Measurements from ENCODE around the gene NPAS1. TPM values are rescaled to one million over a fixed set of nuclear protein-coding genes. Genes with fewer than 3 reads are reported as not detected.

NPAS1 gene
- total and polyA plus RNA-seq, 2 of the 13 experiments (the other 11 are each of a cell fraction or from before 2014, with no cell fraction given): 0.35 to 2.9 TPM

- Histone ChIP-seq H3K4me1 (ENCODE audit: insufficient read depth, low read length) (peaks cover 38% of the 10 kb centered on the region), H3K4me2 (ENCODE audit: low read depth, low read length) (no peak overlapping the region), H3K9ac (ENCODE audit: insufficient read depth, low read depth, low read length) (no peak overlapping the region), H3K79me2 (ENCODE audit: insufficient read depth, low read length) (peaks cover 15% of the 10 kb centered on the region), H3K4me3 (replicated peaks in 1 of 3; ENCODE audit: insufficient read depth in 1 of 3, low read depth in 2 of 3, low read length in 3 of 3) (no peak overlapping the region), H2AFZ (ENCODE audit: low read length) (no peak overlapping the region), H3K27me3 (ENCODE audit: control insufficient read depth in 1 of 2, insufficient read depth in 2 of 2, low read length in 2 of 2) (no peaks in the 10 kb centered on the region), H4K20me1 (ENCODE audit: insufficient read depth, low read length) (no peaks in the 10 kb centered on the region), H3K9me3 (ENCODE audit: low read length) (no peaks in the 10 kb centered on the region), H3K27ac (ENCODE audit: extremely low read length, insufficient read depth, low read length) (no peak overlapping the region), H3K36me3 (replicated peaks in 1 of 2; ENCODE audit: control insufficient read depth in 1 of 2, insufficient read depth in 2 of 2, low read length in 2 of 2) (peaks cover 14 to 45% of the 10 kb centered on the region in 2 experiments)
- FAIRE-seq: no peak
- WGBS (ENCODE audit: low lambda C conversion rate): 97% methylated on average over 7 of the region's 7 CpGs
- ChIA-PET CTCF (ENCODE audit: low intra/inter-chr PET ratio, low total read pairs) (no interaction called here), POLR2A (interaction anchor here (1.0 kb wide), 1 partner anchor 111 kb away, joined by 4 read pairs; the partner anchor contains the start of gene ARHGAP35)
- in situ Hi-C loops (cut with HindIII; ENCODE audit: extremely low pct_ligation_motif_present, low pct_unique_long_range_greater_than_20kb) (no loop called here), intact Hi-C loops (cut with micrococcal nuclease; ENCODE audit: unreplicated experiment) (no loop called here)
- ATAC-seq: no peak
- DNase-seq (ENCODE audit: low spot score): no peak
- BruUV-seq (replicated peaks): no TSS peak
- TF ChIP-seq RFX5 (IDR thresholded peaks at IDR 0.05; ENCODE audit: low read depth, low read length) (no peak), ZNF350 (CRISPR knock-in tag; IDR thresholded peaks at IDR 0.05; ENCODE audit: borderline replicate concordance, low read depth) (no peak), AHDC1 (CRISPR knock-in tag; IDR thresholded peaks at IDR 0.05; ENCODE audit: borderline replicate concordance) (no peak), ZNF589 (CRISPR knock-in tag; conservative IDR thresholded peaks at IDR 0.05) (no peak), ZNF879 (CRISPR knock-in tag; IDR thresholded peaks at IDR 0.05) (no peak), ZFP36 (IDR thresholded peaks at IDR 0.05; ENCODE audit: borderline replicate concordance, low read depth, low read length, partially characterized antibody) (no peak), REPIN1 (CRISPR knock-in tag; IDR thresholded peaks at IDR 0.05; ENCODE audit: borderline replicate concordance, low read depth) (no peak), ATRX (CRISPR knock-in tag; IDR thresholded peaks at IDR 0.05; ENCODE audit: borderline replicate concordance) (no peak), ZNF451 (CRISPR knock-in tag; IDR thresholded peaks at IDR 0.05) (no peak), MTF1 (CRISPR knock-in tag; IDR thresholded peaks at IDR 0.05) (no peak), ARID3A (IDR thresholded peaks at IDR 0.05; ENCODE audit: low read depth, low read length) (no peak)
- TF ChIP-seq, protein P1, sequence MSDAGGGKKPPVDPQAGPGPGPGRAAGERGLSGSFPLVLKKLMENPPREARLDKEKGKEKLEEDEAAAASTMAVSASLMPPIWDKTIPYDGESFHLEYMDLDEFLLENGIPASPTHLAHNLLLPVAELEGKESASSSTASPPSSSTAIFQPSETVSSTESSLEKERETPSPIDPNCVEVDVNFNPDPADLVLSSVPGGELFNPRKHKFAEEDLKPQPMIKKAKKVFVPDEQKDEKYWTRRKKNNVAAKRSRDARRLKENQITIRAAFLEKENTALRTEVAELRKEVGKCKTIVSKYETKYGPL (CRISPR knock-in tag; IDR thresholded peaks at IDR 0.05): no peak
- TF ChIP-seq, protein P2, sequence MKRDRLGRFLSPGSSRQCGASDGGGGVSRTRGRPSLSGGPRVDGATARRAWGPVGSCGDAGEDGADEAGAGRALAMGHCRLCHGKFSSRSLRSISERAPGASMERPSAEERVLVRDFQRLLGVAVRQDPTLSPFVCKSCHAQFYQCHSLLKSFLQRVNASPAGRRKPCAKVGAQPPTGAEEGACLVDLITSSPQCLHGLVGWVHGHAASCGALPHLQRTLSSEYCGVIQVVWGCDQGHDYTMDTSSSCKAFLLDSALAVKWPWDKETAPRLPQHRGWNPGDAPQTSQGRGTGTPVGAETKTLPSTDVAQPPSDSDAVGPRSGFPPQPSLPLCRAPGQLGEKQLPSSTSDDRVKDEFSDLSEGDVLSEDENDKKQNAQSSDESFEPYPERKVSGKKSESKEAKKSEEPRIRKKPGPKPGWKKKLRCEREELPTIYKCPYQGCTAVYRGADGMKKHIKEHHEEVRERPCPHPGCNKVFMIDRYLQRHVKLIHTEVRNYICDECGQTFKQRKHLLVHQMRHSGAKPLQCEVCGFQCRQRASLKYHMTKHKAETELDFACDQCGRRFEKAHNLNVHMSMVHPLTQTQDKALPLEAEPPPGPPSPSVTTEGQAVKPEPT (CRISPR knock-in tag; IDR thresholded peaks at IDR 0.05; ENCODE audit: low read depth): no peak
- TF ChIP-seq, protein P3, sequence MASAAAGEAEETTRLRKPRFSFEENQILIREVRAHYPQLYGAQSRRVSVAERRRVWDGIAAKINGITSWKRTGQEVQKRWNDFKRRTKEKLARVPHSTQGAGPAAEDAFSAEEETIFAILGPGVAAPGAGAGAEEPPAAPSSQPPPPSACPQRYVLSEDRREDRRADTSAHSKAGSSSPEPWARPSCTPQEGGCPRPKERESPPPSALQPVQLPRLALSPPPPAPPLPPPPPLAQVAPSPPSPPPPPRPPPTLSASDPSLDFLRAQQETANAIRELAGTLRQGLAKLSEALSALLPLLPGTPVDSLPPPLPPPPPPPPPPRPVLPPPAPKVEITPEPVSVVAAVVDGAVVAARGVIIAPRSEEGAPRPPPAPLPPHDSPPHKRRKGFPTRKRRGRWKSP (CRISPR knock-in tag; IDR thresholded peaks at IDR 0.05): no peak
Observed at GRCh38 chr19:46972311-46972710, 47.3 kb upstream of the NPAS1 start.
